Motor neuron (in vitro differentiated cells): ENCODE data around the gene KRTAP5-10. TPM values are rescaled to one million over a fixed set of nuclear protein-coding genes. Genes with fewer than 3 reads are reported as not detected.
"Not testable (repeated sequence)": the region's sequence is repeated elsewhere in the genome, so short reads cannot be mapped to it uniquely, and the experiment has no call there.

Experiments used
- ATAC-seq, 8 experiments: fragments of 200-7000 bp; cut with Tn5 transposase; replicated peaks in 6 of 8; 2 replicates each; pipeline ENCODE4 v1.8.0; 2021; ENCODE audit warnings: mild to moderate bottlenecking in 8 of 8, moderate library complexity in 8 of 8
- H3K27ac ChIP-seq, 2 donors: fragments of 250-450 bp; sonication (Bioruptor Pico); 2 replicates each; pipeline ENCODE4 v1.9.0; 2021; ENCODE audit warnings: antibody characterized with exemption in 2 of 2, mild to moderate bottlenecking in 2 of 2, moderate library complexity in 1 of 2
- H3K4me1 ChIP-seq, 2 donors: fragments of 250-450 bp; sonication (Bioruptor Pico); replicated peaks in 1 of 2; 2 replicates each; pipeline ENCODE4 v1.6.1; 2021; ENCODE audit warnings: antibody characterized with exemption in 2 of 2, mild to moderate bottlenecking in 2 of 2, moderate library complexity in 1 of 2
- H3K4me3 ChIP-seq, 5 donors: fragments of 250-450 bp; sonication (Bioruptor Pico); 2 replicates each; pipeline ENCODE4 v1.9.0; 2021; ENCODE audit warnings: antibody characterized with exemption in 5 of 5, mild to moderate bottlenecking in 5 of 5, moderate library complexity in 4 of 5
- WGBS, 10 experiments: fragments of 450-650 bp; shearing (Covaris generic); methylation state at CpG; one replicate each; pipeline ENCODE4 v1.0.0; 2022; 5-methylcytosine and 5-hydroxymethylcytosine counted together
- in situ Hi-C, 9 experiments: fragments of 400-800 bp; cut with MboI; loops; one replicate each; pipeline ENCODE4 v1.15.0; 2021; ENCODE audit warnings: low sequenced_read_pairs in 9 of 9, low pct_unique_long_range_greater_than_20kb in 2 of 9; ENCODE audit not compliant: unreplicated experiment in 9 of 9
- total RNA-seq, 8 experiments: library from RNA; unstranded; fragments of 300-600 nt; gene quantifications; 2 replicates each; pipeline versions ENCODE4 v1.2.3 to v1.2.4, GENCODE V29; 2022

Gene KRTAP5-10
- total RNA-seq, 8 experiments from 2014 or later = 0.17 to 0.66 (median 0.32) TPM; not detected in 4

GRCh38 chr11:71613931-71614330 lies 48.6 kb downstream of the KRTAP5-10 start:
- H3K27ac ChIP-seq, ATAC-seq, in situ Hi-C loops, H3K4me3 ChIP-seq, H3K4me1 ChIP-seq: not testable (repeated sequence)
- WGBS, 10 experiments = 63 to 100% methylated on average over 2 of the region's 7 CpGs; no CpG with 5 or more reads in 8 of the 10 experiments

GRCh38 chr11:71614366-71614917 lies 49.1 kb downstream of the KRTAP5-10 start:
- in situ Hi-C loops = not testable (repeated sequence)

DNA sequence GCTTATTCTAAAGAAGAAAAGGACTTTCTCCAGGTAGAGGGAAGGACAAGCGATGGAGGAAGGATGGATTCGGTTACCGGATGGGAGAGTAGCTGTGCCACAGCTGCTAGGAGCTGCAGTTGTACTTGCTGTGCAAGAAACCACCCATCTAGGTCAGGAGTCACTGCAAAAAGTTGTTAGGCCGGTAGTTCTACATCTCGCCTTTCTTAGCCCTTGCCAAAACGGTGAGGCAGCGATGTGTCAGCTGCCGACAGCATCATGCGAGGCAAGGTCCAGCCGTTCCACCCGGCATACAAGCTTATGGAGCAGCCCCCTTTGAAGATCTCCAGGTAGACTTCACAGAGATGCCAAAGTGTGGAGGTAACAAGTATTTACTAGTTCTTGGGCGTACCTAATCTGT lies 49.6 kb downstream of the KRTAP5-10 start:
- ATAC-seq, H3K4me1 ChIP-seq, H3K4me3 ChIP-seq, in situ Hi-C loops, H3K27ac ChIP-seq: not testable (repeated sequence)
- 42 to 84% (median 71%) methylated on average over 1 to 7 of the region's 12 CpGs; no CpG with 5 or more reads in 7 of the 10 experiments for WGBS, 10 experiments

More at GRCh38 chr11:71614366-71614917, 49.1 kb downstream of the KRTAP5-10 start:
- H3K4me3 ChIP-seq, ATAC-seq, H3K4me1 ChIP-seq, H3K27ac ChIP-seq: not testable (repeated sequence)
- 60 to 81% (median 77%) methylated on average over 1 to 6 of the region's 15 CpGs; no CpG with 5 or more reads in 7 of the 10 experiments for WGBS, 10 experiments

Other genes with a start within 250 kb of the KRTAP5-10 start
- 100 to 1,000 TPM in 2 of 8 experiments, 10 to 100 TPM in 6; 15.3 to 155 (median 49.6) TPM for gene DHCR7, start 117.2 kb upstream of the KRTAP5-10 start, total RNA-seq
- gene NADSYN1, start 112.4 kb upstream of the KRTAP5-10 start, total RNA-seq = 100 to 1,000 TPM in 1 of 8 experiments, 10 to 100 TPM in 7; 20.3 to 120 (median 37.1) TPM
- gene KRTAP5-7, start 38.3 kb upstream of the KRTAP5-10 start, total RNA-seq = under 1 TPM in 7 of 8 experiments, not detected in 1; 0.21 to 0.91 (median 0.27) TPM
- under 1 TPM in 7 of 8 experiments, not detected in 1; 0.11 to 0.81 (median 0.37) TPM for gene KRTAP5-8, start 27.5 kb upstream of the KRTAP5-10 start, total RNA-seq
- gene KRTAP5-9, start 17.1 kb upstream of the KRTAP5-10 start, total RNA-seq = 1 to 10 TPM in 1 of 8 experiments, under 1 TPM in 3, not detected in 4; 0.36 to 1.2 (median 0.39) TPM
- gene KRTAP5-11, start 17.3 kb downstream of the KRTAP5-10 start, total RNA-seq = under 1 TPM in 1 of 8 experiments, not detected in 7; 0.76 TPM